Testis (tissue), 2 donors: ENCODE data around the gene RANBP3.

Source experiments
- CTCF ChIP-seq, 3 experiments: fragments of 450-650 bp in 2 of 3; fragments of 200-600 bp in 1 of 3; sonication (generic) in 1 of 3; IDR thresholded peaks; one replicate each; pipeline ENCODE4 v1.5.1; 2016 to 2019; ENCODE audit warnings: antibody characterized with exemption in 3 of 3, mild to moderate bottlenecking in 2 of 3, moderate library complexity in 1 of 3
- POLR2A ChIP-seq: fragments of 450-650 bp; IDR thresholded peaks from one replicate; pipeline ENCODE4 v1.6.1; 2017; ENCODE audit warnings: antibody characterized with exemption, mild to moderate bottlenecking, moderate library complexity

DNA sequence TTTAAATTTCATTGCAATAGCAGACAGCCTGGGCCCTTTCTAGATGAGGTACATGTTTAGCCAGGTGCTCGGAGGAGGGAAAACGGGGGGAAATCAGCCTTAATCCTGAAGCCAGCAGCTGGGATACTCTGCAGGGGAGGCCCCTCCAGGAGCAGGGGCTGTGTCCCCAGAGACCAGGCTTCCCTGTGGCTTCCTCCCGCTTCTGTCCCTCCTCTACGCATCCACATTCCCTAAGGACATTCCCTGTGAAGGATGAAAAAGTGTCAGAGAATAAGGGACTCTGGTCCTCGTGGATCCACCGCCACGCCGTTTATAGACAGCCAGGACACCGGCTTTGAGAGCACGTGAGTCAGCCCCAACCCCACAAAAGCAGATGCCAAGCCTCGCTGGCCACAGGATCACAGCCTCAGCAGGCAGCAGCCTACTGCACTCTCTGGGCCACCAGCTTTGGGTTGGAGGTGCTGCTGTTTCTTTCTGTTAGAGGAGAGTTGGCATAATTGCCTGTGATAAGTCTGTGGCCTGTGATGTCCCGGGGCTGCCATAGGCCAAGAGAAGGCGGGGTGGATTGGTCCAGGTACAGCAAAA is 36.7 kb upstream of the RANBP3 start:
- TF ChIP-seq CTCF (IDR thresholded peaks at IDR 0.05) (no peak), POLR2A (no peak)
